NK-92 (cell line): ENCODE results near the gene TNFRSF9.
"Not testable (repeated sequence)": the region's sequence is repeated elsewhere in the genome, so short reads cannot be mapped to it uniquely, and the experiment has no call there.

Experiments
- DNase-seq: peaks from one replicate; lab custom pipeline; 2025; ENCODE audit not compliant: unreplicated experiment; lab: John Stamatoyannopoulos, UW

The TNFRSF9 gene

GRCh38 chr1:7940745-7941436, at the start of gene TNFRSF9:
TSS of gene TNFRSF9 (minus strand) at chr1:7940839. CDS start at chr1:7939994, 845 bp downstream.
- DNase-seq: no peak

GRCh38 chr1:7989762-7990428, 49.3 kb upstream of the TNFRSF9 start:
- DNase-seq: no peak

GRCh38 chr1:7988576-7988975, 47.9 kb upstream of the TNFRSF9 start:
- DNase-seq: no peak

GRCh38 chr1:7987528-7987927, 46.9 kb upstream of the TNFRSF9 start:
- DNase-seq: no peak

- DNase-seq: no peak
Measured at GRCh38 chr1:7985851-7986612, 45.4 kb upstream of the TNFRSF9 start.

GRCh38 chr1:7984811-7985210, 44.2 kb upstream of the TNFRSF9 start:
- no peak for DNase-seq

- DNase-seq: no peak
Measured at GRCh38 chr1:7983086-7983778, 42.6 kb upstream of the TNFRSF9 start.

- DNase-seq: no peak
Measured at GRCh38 chr1:7980984-7981383, 40.3 kb upstream of the TNFRSF9 start.

- no peak for DNase-seq
Measured at GRCh38 chr1:7975212-7975865, 34.7 kb upstream of the TNFRSF9 start.

- DNase-seq: no peak
Measured at GRCh38 chr1:7973086-7973485, 32.4 kb upstream of the TNFRSF9 start.

- DNase-seq: no peak
Measured at GRCh38 chr1:7972285-7972684, 31.6 kb upstream of the TNFRSF9 start.

- DNase-seq: no peak
Measured at GRCh38 chr1:7971024-7971423, 30.4 kb upstream of the TNFRSF9 start.

- no peak for DNase-seq
Measured at GRCh38 chr1:7970246-7970645, 29.6 kb upstream of the TNFRSF9 start.

GRCh38 chr1:7967651-7968050, 27.0 kb upstream of the TNFRSF9 start:
- DNase-seq: no peak

GRCh38 chr1:7967196-7967595, 26.6 kb upstream of the TNFRSF9 start:
- no peak for DNase-seq

- no peak for DNase-seq
Measured at GRCh38 chr1:7964476-7964875, 23.8 kb upstream of the TNFRSF9 start.

- DNase-seq: not testable (repeated sequence)
Measured at GRCh38 chr1:7963841-7964240, 23.2 kb upstream of the TNFRSF9 start.

- not testable (repeated sequence) for DNase-seq
Measured at GRCh38 chr1:7963378-7963730, 22.7 kb upstream of the TNFRSF9 start.

GRCh38 chr1:7962636-7963377, 22.2 kb upstream of the TNFRSF9 start:
- no peak for DNase-seq

- no peak for DNase-seq
Measured at GRCh38 chr1:7962014-7962335, 21.3 kb upstream of the TNFRSF9 start.
